D721Med (cell line): Measurements from ENCODE around the gene VAX1.

ENCODE experiments used
- DNase-seq: peaks from one replicate; pipeline ENCODE4 v3.0.0; 2011; ENCODE audit warnings: low spot score; ENCODE audit not compliant: insufficient read length
- FAIRE-seq: peaks from 2 replicates; lab custom pipeline; 2011; peaks lifted over from hg19 to GRCh38; lab: Jason Lieb, UNC
- CTCF ChIP-seq: IDR thresholded peaks from 2 replicates; pipeline ENCODE4 v1.5.1; 2012; ENCODE audit warnings: mild to moderate bottlenecking, control low read depth; ENCODE audit not compliant: insufficient read depth; ENCODE audit errors: missing control alignments

VAX1 gene

GRCh38 chr10:117175215-117175900 is 37.3 kb upstream of the VAX1 start:
- no peak for FAIRE-seq
- no peak for DNase-seq
- TF ChIP-seq CTCF = no peak

GRCh38 chr10:117174439-117175214 is 36.6 kb upstream of the VAX1 start:
- DNase-seq (no peak), FAIRE-seq (no peak)
- TF ChIP-seq CTCF = peak; percentile 88

- no peak for FAIRE-seq
These were observed 32.2 kb upstream of the VAX1 start for GRCh38 chr10:117170244-117170643.

GRCh38 chr10:117169480-117169879 is 31.4 kb upstream of the VAX1 start:
- TF ChIP-seq CTCF = no peak
- DNase-seq (no peak), FAIRE-seq (no peak)

More at GRCh38 chr10:117170244-117170643, 32.2 kb upstream of the VAX1 start:
- no peak for TF ChIP-seq CTCF
- no peak for DNase-seq

GRCh38 chr10:117168729-117169128 is 30.7 kb upstream of the VAX1 start:
- FAIRE-seq (no peak), DNase-seq (no peak)
- no peak for TF ChIP-seq CTCF

- peak; percentile 65 for TF ChIP-seq CTCF
These were observed 30.0 kb upstream of the VAX1 start for GRCh38 chr10:117167789-117168674.

More at GRCh38 chr10:117167789-117168674, 30.0 kb upstream of the VAX1 start:
- peak; percentile 67 for DNase-seq
- FAIRE-seq = no peak
